Measurements from ENCODE around the gene TGFBR3L.
"Not testable (repeated sequence)": the region's sequence is repeated elsewhere in the genome, so short reads cannot be mapped to it uniquely, and the experiment has no call there.

TGFBR3L gene

DNA sequence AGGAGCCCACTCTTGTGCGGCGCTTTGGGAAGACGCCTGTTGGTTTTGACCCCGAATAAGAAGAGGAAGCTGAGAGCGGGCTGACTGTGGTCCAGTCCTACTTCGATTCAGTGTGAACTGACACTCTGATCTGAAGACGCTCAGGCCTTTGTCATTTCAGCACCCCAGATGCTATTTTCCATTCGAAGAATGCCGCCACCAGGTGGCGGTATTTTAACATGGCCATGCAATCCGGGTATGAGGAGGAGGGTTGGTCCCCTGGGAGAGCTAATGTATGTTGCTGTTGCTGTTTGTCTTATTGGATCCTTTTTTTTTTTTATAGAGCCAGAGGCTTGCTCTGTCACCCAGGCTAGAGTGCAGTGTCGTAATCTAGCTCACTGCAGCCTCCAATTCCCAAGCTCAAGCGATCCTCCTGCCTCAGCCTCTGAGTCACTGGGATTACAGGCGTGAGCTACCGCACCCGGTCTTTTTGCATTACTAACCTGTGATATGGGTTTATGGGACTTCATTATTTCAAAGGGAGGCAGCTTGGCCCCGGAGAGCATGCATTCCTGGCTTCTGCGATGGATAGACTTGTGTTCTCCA, 29.6 kb downstream of the TGFBR3L start:
- in situ Hi-C loops (cut with HindIII; ENCODE audit: low sequenced_read_pairs), result loop anchor here (5.0 kb wide), 1 partner anchor 53 kb away; no protein-coding TSS in a partner anchor

- in situ Hi-C loops (cut with HindIII; ENCODE audit: low sequenced_read_pairs), result no loop called here
Observed at GRCh38 chr19:7947939-7948338, 33.3 kb downstream of the TGFBR3L start.

- in situ Hi-C loops (cut with HindIII; ENCODE audit: low sequenced_read_pairs), result no loop called here
Observed at GRCh38 chr19:7953060-7953459, 38.4 kb downstream of the TGFBR3L start.

DNA sequence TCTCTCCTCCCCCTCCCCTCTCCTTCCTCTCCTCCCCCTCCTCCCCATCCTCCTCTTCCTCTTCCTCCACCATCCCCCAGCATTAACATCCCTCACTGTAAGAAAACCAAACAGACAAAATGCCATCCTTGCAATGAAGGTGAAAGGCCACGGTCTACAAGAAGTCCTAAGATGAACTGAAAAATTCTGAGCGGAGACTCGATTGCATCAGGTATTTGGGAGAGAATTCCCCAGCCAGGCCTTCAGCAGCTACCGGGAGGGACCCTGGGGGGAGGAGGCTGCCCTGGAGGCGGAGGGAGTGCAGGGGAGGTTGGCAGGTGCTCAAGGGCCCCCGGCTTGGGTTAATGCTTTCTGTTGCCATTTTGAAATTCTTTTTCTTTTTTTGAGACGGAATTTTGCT, 38.9 kb downstream of the TGFBR3L start:
- in situ Hi-C loops (cut with HindIII; ENCODE audit: low sequenced_read_pairs), result no loop called here

DNA sequence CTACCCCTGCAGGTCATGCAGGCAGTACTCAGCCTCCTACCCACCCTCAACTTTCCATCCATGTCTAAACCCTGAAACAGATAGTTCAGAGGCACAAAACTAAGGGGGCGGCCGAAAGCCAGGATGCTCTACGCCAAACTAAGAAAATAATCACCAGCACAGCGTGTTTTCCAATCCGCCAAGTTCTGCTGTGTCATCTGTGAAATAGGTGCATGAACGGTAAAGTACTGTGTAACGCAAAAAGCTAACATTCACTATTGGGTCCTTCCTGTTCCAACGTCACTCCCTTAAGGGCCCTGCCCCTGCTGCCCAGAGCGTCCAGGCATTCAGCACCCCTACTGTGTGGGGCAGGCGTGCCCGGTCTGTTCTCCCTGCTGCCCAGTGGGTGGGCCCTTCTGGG, 41.1 kb downstream of the TGFBR3L start:
- in situ Hi-C loops (cut with HindIII; ENCODE audit: low sequenced_read_pairs), result no loop called here

DNA sequence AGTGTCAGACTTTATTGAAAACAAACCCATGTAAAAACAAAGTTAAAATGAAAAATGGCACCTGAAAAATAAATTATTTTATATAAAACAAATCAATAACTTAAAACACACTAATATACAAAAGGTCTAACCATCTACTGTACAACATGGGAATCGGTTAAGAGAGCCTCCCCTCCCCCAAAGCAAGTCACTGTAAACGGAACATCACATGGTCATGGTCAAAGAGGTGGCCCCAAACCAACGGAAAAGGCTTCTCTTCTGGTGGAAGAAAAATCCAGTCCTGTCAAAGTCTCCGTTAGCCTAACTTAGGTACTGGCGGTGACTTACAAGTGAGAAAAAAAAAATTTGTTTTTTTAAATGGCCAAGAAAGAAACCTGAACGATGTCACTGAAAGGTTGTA, 44.6 kb downstream of the TGFBR3L start:
- in situ Hi-C loops (cut with HindIII; ENCODE audit: low sequenced_read_pairs), result no loop called here

DNA sequence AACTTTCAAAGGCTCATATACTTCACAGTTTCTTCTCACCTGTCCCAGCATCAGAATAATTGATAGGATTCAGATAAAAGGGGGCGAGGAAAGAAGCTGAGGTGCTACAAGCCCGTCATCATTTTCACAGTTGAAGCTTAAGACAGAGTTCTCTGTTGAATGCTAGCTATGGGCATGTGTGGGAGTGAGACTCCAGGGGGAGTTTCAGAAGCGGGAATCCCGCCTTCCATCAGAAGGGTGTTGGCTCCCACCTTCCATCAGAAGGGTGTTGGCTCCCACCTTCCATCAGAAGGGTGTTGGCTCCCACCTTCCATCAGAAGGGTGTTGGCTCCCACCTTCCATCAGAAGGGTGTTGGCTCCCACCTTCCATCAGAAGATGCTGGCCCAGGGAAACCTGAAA, 46.5 kb downstream of the TGFBR3L start:
- in situ Hi-C loops (cut with HindIII; ENCODE audit: low sequenced_read_pairs), result not testable (repeated sequence)

DNA sequence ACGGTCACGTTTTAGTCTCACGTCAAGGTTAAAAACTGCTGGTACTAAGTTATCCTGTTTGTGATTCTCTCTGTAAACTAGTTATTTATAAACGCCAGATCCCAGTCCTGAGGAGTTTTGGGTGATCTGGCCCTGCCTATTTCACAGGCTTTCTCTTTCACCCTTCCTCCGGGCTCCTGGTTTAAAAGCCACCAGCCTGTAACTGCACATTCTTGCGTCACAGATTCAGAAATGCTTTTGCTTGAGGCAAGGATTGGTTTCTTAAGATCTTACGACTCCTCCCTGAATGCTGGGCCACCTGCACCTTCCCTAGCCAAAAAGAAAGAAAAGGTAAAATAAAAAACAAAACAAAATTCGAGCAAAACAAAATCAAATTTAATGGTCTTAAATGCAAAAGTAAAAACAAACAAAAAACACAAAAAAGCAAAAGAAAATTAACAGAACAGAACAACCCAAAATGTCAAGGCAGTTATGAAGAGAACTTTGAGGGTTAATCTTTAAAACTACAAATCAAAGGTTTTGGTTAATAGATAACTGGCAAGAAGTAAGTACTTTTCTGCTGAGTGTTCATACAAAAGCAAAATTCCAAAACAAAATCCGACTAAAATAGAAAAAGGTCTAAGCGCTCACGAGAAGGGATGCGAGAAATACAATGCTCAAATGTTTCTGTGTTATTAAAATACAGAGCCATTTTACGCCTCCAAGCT, 47.4 kb downstream of the TGFBR3L start:
- in situ Hi-C loops (cut with HindIII; ENCODE audit: low sequenced_read_pairs), result no loop called here

DNA sequence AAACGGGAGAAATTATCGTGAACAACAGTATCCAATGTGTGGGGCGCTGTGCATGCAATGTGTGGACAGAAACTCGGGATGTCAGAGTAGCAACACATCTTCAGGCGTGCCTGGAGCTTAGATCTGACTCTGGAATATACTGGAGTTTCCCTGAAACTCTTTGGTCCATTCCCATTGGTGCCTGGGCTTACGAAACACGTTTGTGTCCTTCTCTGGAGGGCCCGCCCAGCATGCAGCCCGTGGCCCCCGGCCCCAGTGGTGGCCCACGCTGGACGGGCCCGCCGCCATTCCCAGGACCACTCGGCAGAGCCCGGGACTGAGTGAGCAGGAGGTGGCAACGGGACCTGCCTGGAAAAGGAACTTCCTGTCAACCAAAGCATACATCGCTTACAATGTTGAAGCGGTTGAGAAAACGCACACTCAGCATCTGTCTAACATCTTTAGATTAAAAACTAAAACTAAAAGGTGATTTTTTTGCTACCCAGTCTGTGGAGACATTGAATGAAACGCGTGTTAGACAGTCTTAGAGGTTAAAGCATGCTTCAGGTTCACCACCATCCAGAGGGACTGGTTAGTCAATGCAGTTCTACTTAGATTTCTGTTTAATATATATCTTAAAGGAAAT, 48.1 kb downstream of the TGFBR3L start:
- in situ Hi-C loops (cut with HindIII; ENCODE audit: low sequenced_read_pairs), result no loop called here

DNA sequence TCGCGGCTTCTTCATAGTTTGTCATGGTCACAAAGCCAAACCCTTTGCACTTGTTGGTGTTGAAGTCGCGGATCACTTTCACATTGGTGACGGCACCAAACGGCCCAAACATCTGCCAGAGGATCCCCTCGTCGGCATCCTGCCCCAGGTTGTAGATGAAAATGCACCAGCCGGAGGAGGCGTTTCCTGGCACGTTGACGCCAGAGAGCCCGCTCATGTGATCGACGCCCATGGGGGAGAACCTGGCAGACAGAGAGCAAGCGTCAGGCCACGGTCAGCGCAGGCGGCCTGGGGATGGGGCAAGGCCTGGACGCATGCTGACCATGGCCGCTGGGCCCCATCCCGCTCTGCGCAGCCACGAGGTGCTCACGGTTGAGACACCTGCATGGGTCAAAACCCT, 48.9 kb downstream of the TGFBR3L start:
- in situ Hi-C loops (cut with HindIII; ENCODE audit: low sequenced_read_pairs), result no loop called here

DNA sequence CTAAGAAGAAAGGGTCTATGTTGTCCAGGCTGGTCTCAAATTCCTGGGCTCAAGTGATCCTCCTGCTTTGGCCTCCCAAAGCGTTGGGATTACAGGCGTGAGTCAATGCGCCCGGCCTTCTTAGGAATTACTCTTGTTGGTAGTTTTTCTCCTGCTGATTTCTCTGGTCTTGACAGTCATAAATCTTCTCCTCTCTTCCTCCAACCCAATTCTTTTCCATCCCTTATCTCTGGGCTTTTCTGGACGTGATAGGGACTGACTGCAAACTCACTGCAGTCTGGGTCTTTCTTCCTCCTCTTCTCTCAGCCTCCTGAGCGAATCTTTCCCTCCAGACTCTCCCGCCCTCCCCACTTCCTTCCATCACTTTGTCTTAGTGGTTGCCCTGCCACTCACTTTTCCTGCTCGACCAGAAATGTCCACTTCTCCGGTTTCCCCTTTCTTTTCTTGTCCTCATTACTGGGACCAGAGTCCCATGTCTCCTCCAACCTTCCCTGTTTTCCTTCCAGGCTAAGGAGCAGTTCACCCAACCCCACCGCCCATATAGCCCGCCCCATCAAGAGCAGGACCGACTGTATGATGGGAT, 50.7 kb downstream of the TGFBR3L start:
- in situ Hi-C loops (cut with HindIII; ENCODE audit: low sequenced_read_pairs), result loop anchor here (5.0 kb wide), 1 partner anchor 97 kb away; no protein-coding TSS in a partner anchor

GRCh38 chr19:7965921-7966665, 51.5 kb downstream of the TGFBR3L start:
- in situ Hi-C loops (cut with HindIII; ENCODE audit: low sequenced_read_pairs), result loop anchor here (5.0 kb wide), 1 partner anchor 96 kb away; no protein-coding TSS in a partner anchor

GRCh38 chr19:7968008-7968795, 53.6 kb downstream of the TGFBR3L start:
- in situ Hi-C loops (cut with HindIII; ENCODE audit: low sequenced_read_pairs), result loop anchor here (5.0 kb wide), 1 partner anchor 94 kb away; no protein-coding TSS in a partner anchor
